SU-DHL-6 (cell line): ENCODE results near the gene MRPL36.

Experiments used
- H2AFZ ChIP-seq: fragments of 200-600 bp; sonication (generic); 2 replicates; pipeline ENCODE4 v1.6.1; 2014; ENCODE audit warnings: low read depth, mild to moderate bottlenecking, moderate library complexity, mixed read lengths, antibody characterized with exemption, low read length; ENCODE audit not compliant: severe bottlenecking
- H3F3A ChIP-seq: fragments of 200-600 bp; shearing (Covaris generic); 2 replicates; pipeline ENCODE4 v1.6.0; 2016; ENCODE audit warnings: antibody characterized with exemption, mild to moderate bottlenecking; ENCODE audit not compliant: insufficient read depth
- H3K27ac ChIP-seq: fragments of 200-600 bp; sonication (generic); 2 replicates; pipeline ENCODE4 v1.5.1; 2016; ENCODE audit warnings: low read depth, mild to moderate bottlenecking, low read length, moderate library complexity, mixed read lengths
- H3K27me3 ChIP-seq: fragments of 200-600 bp; sonication (generic), shearing (Covaris generic); 2 replicates; pipeline ENCODE4 v1.6.0; 2014; ENCODE audit warnings: mild to moderate bottlenecking, low read length
- H3K36me3 ChIP-seq: fragments of 200-600 bp; sonication (generic); 2 replicates; pipeline ENCODE4 v1.6.1; 2014; ENCODE audit warnings: mild to moderate bottlenecking, low read length, mixed read lengths
- H3K4me2 ChIP-seq: fragments of 300-600, 200-600 bp; shearing (Covaris generic), sonication (generic); 2 replicates; pipeline ENCODE4 v1.6.0; 2014; ENCODE audit warnings: low read length, low read depth, mild to moderate bottlenecking; ENCODE audit not compliant: poor library complexity, severe bottlenecking
- H3K4me3 ChIP-seq: fragments of 200-600 bp; sonication (generic); 2 replicates; pipeline ENCODE4 v1.5.1; 2014; ENCODE audit warnings: antibody characterized with exemption, low read length, mild to moderate bottlenecking, mixed read lengths; ENCODE audit not compliant: insufficient read depth, poor library complexity, severe bottlenecking
- H3K79me2 ChIP-seq: fragments of 200-600 bp; sonication (generic); 2 replicates; pipeline ENCODE4 v1.6.1; 2014; ENCODE audit warnings: mild to moderate bottlenecking, low read length, moderate library complexity; ENCODE audit not compliant: insufficient read depth
- H3K9ac ChIP-seq: fragments of 200-600 bp; sonication (generic); 2 replicates; pipeline ENCODE4 v1.7.0; 2014; ENCODE audit warnings: mild to moderate bottlenecking, low read length
- H3K9me2 ChIP-seq: fragments of 200-600 bp; sonication (generic); replicated peaks from 2 replicates; pipeline ENCODE4 v1.6.1; 2014; ENCODE audit warnings: low read length; ENCODE audit not compliant: insufficient read depth
- H3K9me3 ChIP-seq: fragments of 200-600 bp; sonication (generic); 2 replicates; pipeline ENCODE4 v1.6.1; 2014; ENCODE audit warnings: low read length, mixed read lengths; ENCODE audit not compliant: insufficient read depth
- H4K20me1 ChIP-seq: fragments of 200-600 bp; sonication (generic); 2 replicates; pipeline ENCODE4 v1.6.1; 2014; ENCODE audit warnings: low read depth, mild to moderate bottlenecking, antibody characterized with exemption, low read length, moderate library complexity, mixed read lengths
- EZH2phosphoT487 ChIP-seq: fragments of 200-600 bp; sonication (generic), shearing (Covaris generic); conservative IDR thresholded peaks from 2 replicates; pipeline ENCODE4 v1.6.1; 2018; ENCODE audit warnings: mild to moderate bottlenecking, antibody characterized with exemption, low read length, moderate library complexity, mixed read lengths
- TF ChIP-seq, protein P1 (sequence below): fragments of 200-600 bp; sonication (generic); IDR thresholded peaks from one replicate; pipeline ENCODE4 v1.5.1; 2017; ENCODE audit warnings: antibody characterized with exemption, mild to moderate bottlenecking, low read length, moderate library complexity; ENCODE audit not compliant: insufficient read depth, poor library complexity, severe bottlenecking

The MRPL36 gene

DNA sequence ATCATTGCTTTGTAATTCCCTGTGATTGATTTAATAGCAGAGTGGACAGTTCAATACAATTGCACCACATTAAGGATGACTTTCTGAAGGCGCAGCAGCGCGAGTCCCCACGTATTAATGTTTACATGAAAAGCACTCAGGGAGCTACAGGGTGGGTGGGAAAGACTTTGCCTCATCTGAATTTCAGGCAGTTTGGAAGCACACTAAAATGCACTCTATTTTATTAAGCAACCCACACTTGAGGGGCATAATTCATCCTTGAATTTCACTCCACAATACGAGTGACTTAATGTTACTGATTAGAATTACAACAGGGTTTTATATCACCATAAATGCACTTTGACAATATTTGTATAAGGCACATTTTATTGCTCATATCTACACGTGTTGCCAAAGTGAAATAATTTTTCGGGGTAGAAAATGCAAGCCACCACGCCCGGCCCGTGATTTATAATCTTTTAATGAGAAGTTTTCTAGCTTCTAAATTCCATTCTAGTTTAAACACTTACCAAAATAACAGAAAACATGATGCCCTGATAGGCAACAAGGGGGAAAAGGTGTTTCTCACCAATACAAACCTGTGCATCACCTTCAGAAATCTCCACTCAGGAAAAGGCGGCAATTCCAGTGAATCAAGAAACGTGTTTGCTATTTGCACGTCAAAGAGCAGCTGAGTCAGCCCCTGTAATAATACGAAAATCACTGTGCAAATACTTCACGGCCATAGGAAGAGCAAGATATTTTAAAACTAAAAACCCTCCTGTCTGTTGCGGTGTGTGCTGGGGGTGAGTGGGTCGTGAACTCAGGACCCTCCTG lies 42.6 kb upstream of the MRPL36 start:
- no peaks in the 10 kb centered on the region for H3K9me2 ChIP-seq
- no peak overlapping the region for H3K27ac ChIP-seq
- H4K20me1 ChIP-seq: no peaks in the 10 kb centered on the region
- no peaks in the 10 kb centered on the region for H3K27me3 ChIP-seq
- no peaks in the 10 kb centered on the region for H3K36me3 ChIP-seq
- no peaks in the 10 kb centered on the region for H3K79me2 ChIP-seq
- H3K4me3 ChIP-seq: no peak overlapping the region
- H3K9me3 ChIP-seq: no peaks in the 10 kb centered on the region
- H3K9ac ChIP-seq: no peak overlapping the region
- TF ChIP-seq EZH2phosphoT487: no peak
- TF ChIP-seq, protein P1, sequence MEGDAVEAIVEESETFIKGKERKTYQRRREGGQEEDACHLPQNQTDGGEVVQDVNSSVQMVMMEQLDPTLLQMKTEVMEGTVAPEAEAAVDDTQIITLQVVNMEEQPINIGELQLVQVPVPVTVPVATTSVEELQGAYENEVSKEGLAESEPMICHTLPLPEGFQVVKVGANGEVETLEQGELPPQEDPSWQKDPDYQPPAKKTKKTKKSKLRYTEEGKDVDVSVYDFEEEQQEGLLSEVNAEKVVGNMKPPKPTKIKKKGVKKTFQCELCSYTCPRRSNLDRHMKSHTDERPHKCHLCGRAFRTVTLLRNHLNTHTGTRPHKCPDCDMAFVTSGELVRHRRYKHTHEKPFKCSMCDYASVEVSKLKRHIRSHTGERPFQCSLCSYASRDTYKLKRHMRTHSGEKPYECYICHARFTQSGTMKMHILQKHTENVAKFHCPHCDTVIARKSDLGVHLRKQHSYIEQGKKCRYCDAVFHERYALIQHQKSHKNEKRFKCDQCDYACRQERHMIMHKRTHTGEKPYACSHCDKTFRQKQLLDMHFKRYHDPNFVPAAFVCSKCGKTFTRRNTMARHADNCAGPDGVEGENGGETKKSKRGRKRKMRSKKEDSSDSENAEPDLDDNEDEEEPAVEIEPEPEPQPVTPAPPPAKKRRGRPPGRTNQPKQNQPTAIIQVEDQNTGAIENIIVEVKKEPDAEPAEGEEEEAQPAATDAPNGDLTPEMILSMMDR: no peak
- no peaks in the 10 kb centered on the region for H3F3A ChIP-seq
- no peak overlapping the region for H2AFZ ChIP-seq
- no peak overlapping the region for H3K4me2 ChIP-seq

DNA sequence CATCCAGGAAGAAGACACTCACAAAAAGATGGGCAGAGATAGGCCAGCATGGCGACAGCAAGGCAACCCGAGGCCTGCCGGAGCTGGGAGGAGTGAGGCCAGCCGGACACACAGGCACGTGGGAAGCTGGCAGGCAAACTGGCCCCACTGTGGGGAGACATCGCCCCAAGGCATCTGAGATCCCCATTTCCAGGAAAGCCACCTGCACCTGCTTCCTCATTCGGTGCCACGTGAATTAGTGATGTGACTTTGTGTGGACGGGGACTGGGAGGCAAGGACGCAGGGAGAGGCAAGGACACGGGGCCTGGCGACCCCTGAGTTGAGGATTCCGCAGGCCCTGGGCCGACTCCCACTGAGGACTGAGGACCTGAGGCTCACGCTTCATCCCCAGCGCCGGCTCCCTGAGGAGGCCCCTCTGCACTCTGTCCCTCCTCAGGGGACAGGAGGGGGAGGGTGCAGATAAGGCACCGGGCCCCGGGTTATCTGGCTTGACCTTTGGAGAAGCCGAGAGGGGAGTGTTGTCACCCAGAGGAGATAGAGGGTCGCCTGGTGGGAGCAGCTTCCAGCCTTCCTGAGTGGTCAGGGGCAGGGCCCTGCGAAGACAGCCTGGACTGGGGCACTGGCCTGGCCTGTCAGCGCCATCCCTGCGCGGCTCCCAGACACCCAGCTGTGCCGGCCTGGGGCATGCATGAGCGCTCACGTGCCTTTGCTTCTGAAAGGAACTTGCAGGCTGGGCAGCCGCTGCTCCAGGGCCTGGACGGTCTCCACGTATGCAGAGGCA lies 41.3 kb upstream of the MRPL36 start:
- Histone ChIP-seq H3K36me3 (no peaks in the 10 kb centered on the region), H4K20me1 (no peaks in the 10 kb centered on the region), H3K9me2 (no peaks in the 10 kb centered on the region), H3K79me2 (no peaks in the 10 kb centered on the region), H3K9ac (no peak overlapping the region), H3K9me3 (no peaks in the 10 kb centered on the region), H2AFZ (no peak overlapping the region), H3K4me2 (no peak overlapping the region), H3K27ac (no peak overlapping the region), H3K4me3 (no peak overlapping the region), H3F3A (no peaks in the 10 kb centered on the region), H3K27me3 (no peaks in the 10 kb centered on the region)
- TF ChIP-seq, protein P1: no peak
- no peak for TF ChIP-seq EZH2phosphoT487

DNA sequence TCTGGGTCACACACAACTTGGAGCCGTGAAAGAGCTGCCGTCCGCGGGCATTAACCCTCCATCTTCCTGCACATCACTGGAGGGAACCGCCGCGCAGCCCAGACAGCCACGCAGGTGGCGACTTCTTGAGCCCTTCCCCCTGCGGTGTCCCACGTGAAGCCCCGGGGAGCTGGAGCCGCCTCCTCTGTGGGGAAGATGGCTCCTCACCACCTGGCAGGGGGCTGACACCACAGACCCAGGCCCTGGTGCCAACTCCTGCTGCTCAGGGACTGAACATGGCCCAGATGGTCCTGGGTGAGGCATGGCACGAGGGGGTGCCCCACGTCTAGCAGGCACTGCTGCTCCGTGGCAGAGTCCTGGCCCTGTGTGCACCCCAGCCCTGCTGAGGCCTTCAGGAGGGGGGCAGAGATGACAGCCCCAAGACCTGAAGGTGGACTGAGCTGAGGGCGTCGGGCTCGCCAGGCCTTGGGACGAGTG lies 40.5 kb upstream of the MRPL36 start:
- Histone ChIP-seq H3K4me2 (no peak overlapping the region), H3F3A (no peaks in the 10 kb centered on the region), H3K79me2 (no peaks in the 10 kb centered on the region), H3K36me3 (no peaks in the 10 kb centered on the region), H3K9me3 (no peaks in the 10 kb centered on the region), H2AFZ (no peak overlapping the region), H3K9me2 (no peaks in the 10 kb centered on the region), H3K9ac (no peak overlapping the region), H3K4me3 (no peak overlapping the region), H4K20me1 (no peaks in the 10 kb centered on the region), H3K27me3 (no peaks in the 10 kb centered on the region), H3K27ac (no peak overlapping the region)
- TF ChIP-seq, protein P1: no peak
- TF ChIP-seq EZH2phosphoT487: no peak
